Activated CD8-positive, alpha-beta memory T cell treated with anti-CD3 and anti-CD28 coated beads for 4 hours (primary cell): ENCODE data around the gene SOX6.
"Not testable (repeated sequence)": the region's sequence is repeated elsewhere in the genome, so short reads cannot be mapped to it uniquely, and the experiment has no call there.

Source experiments
- DNase-seq, 2 donors: peaks; one replicate each; pipeline ENCODE4 v3.0.0-alpha.2; 2020; ENCODE audit warnings: low read depth in 2 of 2

SOX6 gene

GRCh38 chr11:15932417-15932816 is 423.9 kb downstream of the SOX6 start:
- no peak for DNase-seq

- no peak for DNase-seq
Observed at GRCh38 chr11:15931497-15931896, 424.8 kb downstream of the SOX6 start.

- DNase-seq = no peak
Observed at GRCh38 chr11:15930442-15931025, 425.8 kb downstream of the SOX6 start.

- no peak for DNase-seq
Observed at GRCh38 chr11:15929371-15929901, 426.9 kb downstream of the SOX6 start.

GRCh38 chr11:15927864-15928217 is 428.5 kb downstream of the SOX6 start:
- DNase-seq = no peak

- no peak for DNase-seq
Observed at GRCh38 chr11:15927196-15927863, 429.0 kb downstream of the SOX6 start.

- no peak for DNase-seq
Observed at GRCh38 chr11:15926071-15926470, 430.3 kb downstream of the SOX6 start.

GRCh38 chr11:15923183-15923582 is 433.2 kb downstream of the SOX6 start:
- no peak for DNase-seq

GRCh38 chr11:15922745-15923144 is 433.6 kb downstream of the SOX6 start:
- DNase-seq = not testable (repeated sequence)

GRCh38 chr11:15920856-15921629 is 435.3 kb downstream of the SOX6 start:
- no peak for DNase-seq

GRCh38 chr11:15918674-15919073 is 437.7 kb downstream of the SOX6 start:
- DNase-seq = no peak

- DNase-seq = no peak
Observed at GRCh38 chr11:15918212-15918611, 438.1 kb downstream of the SOX6 start.
